GM20000 (cell line): ENCODE measurements around the gene MYO3B.

Source experiments
- DNase-seq: peaks from one replicate; pipeline ENCODE4 v3.0.0; 2012; ENCODE audit warnings: low spot score
- TF ChIP-seq, protein P1 (sequence below): IDR thresholded peaks from 2 replicates; pipeline ENCODE4 v1.5.1; 2012; ENCODE audit warnings: mild to moderate bottlenecking, control low read depth; ENCODE audit errors: extremely low read depth, missing control alignments

The MYO3B gene

DNA sequence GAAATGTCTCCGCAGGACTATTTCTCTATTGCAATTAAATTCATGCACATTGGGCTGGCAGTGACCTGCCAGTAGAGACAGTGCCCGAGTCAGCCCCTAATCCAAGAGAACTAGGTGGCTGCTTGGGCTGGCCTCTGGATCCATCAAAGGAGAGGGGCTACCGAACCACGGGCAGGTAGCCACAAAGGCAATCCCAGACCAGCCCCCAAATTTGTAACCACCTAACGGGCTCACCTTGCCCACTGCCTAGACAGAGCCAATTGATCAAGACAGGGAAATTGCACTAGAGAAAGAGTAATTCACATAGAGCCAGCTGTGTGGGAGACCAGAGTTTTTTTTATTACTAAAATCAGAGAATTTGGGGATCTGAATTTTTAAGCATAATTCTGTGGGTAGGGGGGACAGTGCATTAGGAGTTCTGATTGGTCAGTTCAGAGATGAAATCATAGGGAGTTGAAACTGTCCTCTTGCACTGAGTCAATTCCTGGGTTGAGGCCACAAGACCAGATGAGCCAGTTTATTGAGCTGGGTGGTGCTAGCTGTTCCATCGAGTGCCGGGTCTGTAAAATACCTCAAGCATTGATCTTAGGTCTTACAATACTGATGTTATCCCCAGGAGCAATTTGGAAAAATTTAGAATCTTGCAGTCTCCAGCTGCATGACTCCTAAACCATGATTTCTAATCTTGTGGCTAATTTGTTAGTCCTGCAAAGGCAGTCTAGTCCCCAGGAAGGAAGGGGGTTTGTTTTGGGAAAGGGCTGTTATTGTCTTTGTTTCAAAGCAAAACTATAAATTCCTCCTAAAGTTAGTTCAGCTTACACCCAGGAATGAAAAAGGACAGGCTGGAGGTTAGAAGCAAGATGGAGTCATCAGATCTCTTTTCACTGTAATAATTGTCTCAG, 276.8 kb downstream of the MYO3B start:
- no peak for DNase-seq
- TF ChIP-seq, protein P1, sequence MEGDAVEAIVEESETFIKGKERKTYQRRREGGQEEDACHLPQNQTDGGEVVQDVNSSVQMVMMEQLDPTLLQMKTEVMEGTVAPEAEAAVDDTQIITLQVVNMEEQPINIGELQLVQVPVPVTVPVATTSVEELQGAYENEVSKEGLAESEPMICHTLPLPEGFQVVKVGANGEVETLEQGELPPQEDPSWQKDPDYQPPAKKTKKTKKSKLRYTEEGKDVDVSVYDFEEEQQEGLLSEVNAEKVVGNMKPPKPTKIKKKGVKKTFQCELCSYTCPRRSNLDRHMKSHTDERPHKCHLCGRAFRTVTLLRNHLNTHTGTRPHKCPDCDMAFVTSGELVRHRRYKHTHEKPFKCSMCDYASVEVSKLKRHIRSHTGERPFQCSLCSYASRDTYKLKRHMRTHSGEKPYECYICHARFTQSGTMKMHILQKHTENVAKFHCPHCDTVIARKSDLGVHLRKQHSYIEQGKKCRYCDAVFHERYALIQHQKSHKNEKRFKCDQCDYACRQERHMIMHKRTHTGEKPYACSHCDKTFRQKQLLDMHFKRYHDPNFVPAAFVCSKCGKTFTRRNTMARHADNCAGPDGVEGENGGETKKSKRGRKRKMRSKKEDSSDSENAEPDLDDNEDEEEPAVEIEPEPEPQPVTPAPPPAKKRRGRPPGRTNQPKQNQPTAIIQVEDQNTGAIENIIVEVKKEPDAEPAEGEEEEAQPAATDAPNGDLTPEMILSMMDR, result no peak

DNA sequence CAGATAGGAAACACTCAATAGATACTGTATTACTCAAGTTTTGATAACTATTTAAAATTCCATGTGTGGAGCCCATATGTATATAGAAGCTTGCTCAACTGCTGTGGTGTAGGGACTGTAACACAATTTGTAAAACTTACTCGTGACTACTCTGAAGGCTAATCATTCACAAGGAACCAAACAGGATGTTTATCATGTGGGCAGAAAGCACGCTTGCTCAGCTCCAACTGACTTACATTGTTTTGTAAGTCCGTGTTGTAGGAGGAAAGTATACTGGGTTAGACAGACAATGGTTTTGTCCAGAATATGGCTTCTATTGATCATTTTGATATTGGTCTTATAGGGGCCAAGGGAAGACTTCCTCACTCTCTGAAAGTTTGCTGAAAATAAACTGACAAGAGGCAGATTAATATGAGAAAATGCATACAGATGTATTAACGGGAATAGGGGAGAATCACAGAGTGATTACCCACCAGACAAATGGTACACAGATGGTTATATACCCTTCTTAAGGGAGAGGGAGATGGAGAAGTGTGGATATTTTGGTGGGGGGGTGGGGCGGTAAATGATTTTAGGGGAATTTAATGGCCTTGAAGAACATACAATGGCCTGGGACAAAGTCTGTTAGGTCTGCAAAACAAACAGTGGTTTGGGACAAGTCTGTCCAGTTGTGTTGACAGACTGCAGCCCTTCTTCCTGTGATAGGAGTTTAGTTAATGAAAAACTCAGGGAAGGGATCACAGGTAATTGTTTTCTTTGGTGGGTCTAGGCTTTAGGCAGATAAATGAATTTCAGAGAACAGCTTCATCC, 277.9 kb downstream of the MYO3B start:
- TF ChIP-seq, protein P1, result no peak

DNA sequence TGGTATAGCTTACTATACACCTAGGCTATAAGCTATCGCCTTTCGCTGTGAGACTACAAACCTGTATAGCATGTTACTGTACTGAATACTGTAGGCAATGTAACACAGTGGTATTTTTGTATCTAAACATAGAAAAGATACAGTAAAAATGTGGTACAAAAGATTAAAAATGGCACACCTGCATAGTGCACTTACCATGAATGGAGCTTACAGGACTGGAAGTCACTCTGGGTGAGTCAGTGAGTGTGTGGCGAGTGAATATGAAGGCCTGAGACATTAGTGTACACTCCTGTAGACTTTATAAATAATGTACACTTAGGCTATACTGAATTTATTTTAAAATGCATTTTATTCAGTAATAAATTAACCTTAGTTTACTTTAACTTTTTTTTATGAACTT, 279.0 kb downstream of the MYO3B start:
- TF ChIP-seq, protein P1, result no peak
- DNase-seq, result no peak

More for the DNA sequence above, 277.9 kb downstream of the MYO3B start:
- no peak for DNase-seq

DNA sequence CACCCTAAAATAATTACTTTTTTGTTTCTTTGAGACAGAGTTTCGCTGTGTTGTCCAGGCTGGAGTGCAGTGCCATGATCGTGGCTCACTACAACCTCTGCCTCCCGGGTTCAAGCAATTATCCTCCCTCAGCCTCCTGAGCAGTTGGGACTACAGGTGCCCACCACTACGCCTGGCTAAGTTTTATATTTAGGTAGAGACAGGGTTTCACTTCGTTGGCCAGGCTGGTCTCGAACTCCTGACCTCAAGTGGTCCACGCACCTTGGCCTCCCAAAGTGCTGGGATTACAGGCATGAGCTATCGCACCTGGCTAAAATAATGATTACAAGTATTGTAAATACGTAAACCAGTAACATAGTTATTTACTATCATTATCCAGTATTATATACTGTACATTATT, 279.8 kb downstream of the MYO3B start:
- no peak for DNase-seq

DNA sequence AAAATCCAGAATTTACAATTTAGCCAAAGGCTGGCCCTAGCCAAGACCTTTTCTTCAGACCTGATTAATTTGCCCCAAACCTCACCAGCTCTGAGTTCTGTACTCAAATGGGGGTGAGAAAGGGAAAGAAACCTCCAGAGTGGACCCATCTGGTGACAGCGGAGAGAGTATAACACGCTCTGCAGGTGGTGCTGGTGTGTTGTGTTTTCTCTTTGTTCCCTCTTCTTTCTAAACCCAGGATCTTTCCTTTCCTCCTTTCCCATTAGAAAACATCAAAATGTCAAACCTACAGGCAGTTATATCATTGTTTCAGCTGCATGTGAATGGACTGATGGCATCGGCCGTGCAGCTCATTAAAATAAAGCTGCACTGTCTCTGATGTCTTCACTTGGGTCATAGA, 283.9 kb downstream of the MYO3B start:
- TF ChIP-seq, protein P1, result no peak
- DNase-seq, result no peak

More for the DNA sequence above, 279.8 kb downstream of the MYO3B start:
- TF ChIP-seq, protein P1, result no peak

DNA sequence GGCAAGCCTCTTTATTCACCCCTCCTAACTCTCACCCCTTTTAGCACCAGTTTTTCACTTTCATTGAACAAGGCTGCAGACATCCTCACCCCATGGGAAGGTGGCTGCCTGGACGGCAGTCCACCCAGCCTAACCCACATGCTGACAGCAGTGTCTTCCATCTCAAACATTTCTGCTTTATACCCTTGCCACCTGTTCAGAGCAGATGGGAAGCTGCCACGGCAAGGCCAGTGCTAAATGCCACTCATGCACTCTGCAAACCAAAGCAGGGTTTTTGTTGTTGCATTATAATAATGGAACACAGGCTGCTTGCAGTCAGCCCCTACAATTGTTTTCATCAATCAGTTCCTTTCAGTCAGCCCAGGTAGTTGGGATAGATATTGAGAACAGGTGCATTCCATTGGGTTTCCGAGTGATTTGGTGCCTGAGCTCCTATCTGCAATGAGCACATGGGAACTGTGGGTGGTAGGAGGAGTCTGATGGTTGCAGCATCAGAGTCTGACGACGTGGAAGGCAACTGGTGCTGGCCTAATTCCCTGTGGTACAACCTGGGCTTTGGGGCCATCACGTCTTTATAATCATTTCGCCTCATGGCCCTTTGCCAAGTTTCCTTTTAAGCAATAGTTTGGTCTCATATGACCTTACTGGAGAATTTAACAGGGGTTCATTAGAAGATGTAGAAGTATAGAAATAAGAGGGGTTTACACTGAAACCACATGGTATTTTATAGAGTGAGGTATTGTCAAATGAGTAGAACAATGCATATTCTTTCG, 284.7 kb downstream of the MYO3B start:
- no peak for DNase-seq
- TF ChIP-seq, protein P1, result no peak
